ENCODE results near the gene IL9R. TPM values are rescaled to one million over a fixed set of nuclear protein-coding genes. Genes with fewer than 3 reads are reported as not detected.
"Not testable (repeated sequence)": the region's sequence is repeated elsewhere in the genome, so short reads cannot be mapped to it uniquely, and the experiment has no call there.

IL9R gene
- total and polyA plus RNA-seq, 2 of the 4 experiments (the other 2 are of a cell fraction): 0.05 TPM; not detected in 1

DNA sequence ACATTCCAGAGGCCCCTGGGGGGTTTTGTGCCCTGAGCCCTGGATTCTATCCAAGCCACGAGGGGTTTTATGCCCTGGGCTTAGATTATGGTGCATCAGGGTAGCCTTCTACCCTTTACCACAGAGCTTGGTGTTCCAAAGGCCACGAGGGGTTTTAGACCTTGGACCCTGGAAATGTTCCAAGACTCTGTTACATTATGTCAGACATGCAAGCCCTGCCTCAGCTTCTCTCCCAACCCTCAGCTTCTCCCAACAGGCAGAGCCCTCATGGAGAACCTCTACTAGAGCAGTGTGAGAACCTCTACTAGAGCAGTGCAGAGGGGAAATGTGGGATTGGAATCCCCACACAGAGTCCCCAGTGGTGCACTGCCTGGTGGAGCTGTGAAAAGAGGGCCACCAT is 10.5 kb upstream of the IL9R start:
- H3K9me3 ChIP-seq (ENCODE audit: control insufficient read depth, insufficient read depth, low read length); H2BK15ac ChIP-seq (ENCODE audit: low read depth, low read length); POLR2A ChIA-PET (ENCODE audit: unreplicated experiment); H3K14ac ChIP-seq (replicated peaks; ENCODE audit: low read depth, low read length); H3K79me1 ChIP-seq (ENCODE audit: low read depth in 1 of 2, low read length in 2 of 2); H4K8ac ChIP-seq (ENCODE audit: low read depth in 2 of 2, low read length in 2 of 2); ATAC-seq (ENCODE audit: low read depth); H3K23ac ChIP-seq (ENCODE audit: low read depth, low read length); H2BK20ac ChIP-seq (ENCODE audit: low read depth, low read length); H3K9me1 ChIP-seq (ENCODE audit: insufficient read depth, low read length); CTCF ChIA-PET; H2AFZ ChIP-seq (replicated peaks; ENCODE audit: low read length, poor library complexity); H2AK9ac ChIP-seq (replicated peaks; ENCODE audit: low read depth, low read length, poor library complexity); H4K20me1 ChIP-seq (ENCODE audit: insufficient read depth, low read length); intact Hi-C loops (cut with micrococcal nuclease); H3K4me3 ChIP-seq (ENCODE audit: insufficient read depth, low read depth, low read length); H4K91ac ChIP-seq (ENCODE audit: insufficient read depth, low read depth, low read length); H3K56ac ChIP-seq (ENCODE audit: extremely low read depth, insufficient read depth, low read length); DNase-seq; dilution Hi-C loops (cut with HindIII; ENCODE audit: low sequenced_read_pairs, unreplicated experiment); BruUV-seq (replicated peaks); H3K36me3 ChIP-seq (ENCODE audit: control insufficient read depth, insufficient read depth, low read length); H3K4me1 ChIP-seq (ENCODE audit: control insufficient read depth, insufficient read depth, low read length); H2AK5ac ChIP-seq (ENCODE audit: low read depth, low read length); H2BK120ac ChIP-seq (ENCODE audit: low read depth, low read length); in situ Hi-C loops (cut with MboI; ENCODE audit: low sequenced_read_pairs); H3K18ac ChIP-seq (ENCODE audit: low read depth, low read length); H3K4ac ChIP-seq (ENCODE audit: low read depth, low read length); H3K27ac ChIP-seq (ENCODE audit: insufficient read depth, low read length); H3K9ac ChIP-seq (ENCODE audit: low read depth, low read length); H2BK5ac ChIP-seq (ENCODE audit: low read depth, low read length, poor library complexity, severe bottlenecking); H3K27me3 ChIP-seq (ENCODE audit: control insufficient read depth, insufficient read depth, low read length); H3K4me2 ChIP-seq (ENCODE audit: low read depth, low read length); H4K5ac ChIP-seq (ENCODE audit: low read depth, low read length): not testable (repeated sequence)
- 0% methylated on average over 1 of the region's 2 CpGs; no CpG with 5 or more reads in 1 of the 2 experiments for WGBS, 2 experiments (ENCODE audit: extremely low coverage in 2 of 2, insufficient read length in 1 of 2)
